Endometrial microvascular endothelial cells (primary cell): ENCODE results near the gene SLC14A1. TPM values are rescaled to one million over a fixed set of nuclear protein-coding genes. Genes with fewer than 3 reads are reported as not detected.

Source experiments
- in situ Hi-C: cut with HindIII; loops from 2 replicates; pipeline ENCODE4 v1.10.0; 2017; ENCODE audit warnings: low sequenced_read_pairs, low pct_unique_long_range_greater_than_20kb; ENCODE audit errors: inconsistent ontology term
- total RNA-seq: library from RNA; depleted of rRNA; stranded (reverse); fragments of >200 nt; gene quantifications from one replicate; pipeline ENCODE4 v1.2.3, GENCODE V29; 2015; ENCODE audit errors: inconsistent ontology term

The SLC14A1 gene
- total RNA-seq, 1 donor from 2014 or later: not detected

DNA sequence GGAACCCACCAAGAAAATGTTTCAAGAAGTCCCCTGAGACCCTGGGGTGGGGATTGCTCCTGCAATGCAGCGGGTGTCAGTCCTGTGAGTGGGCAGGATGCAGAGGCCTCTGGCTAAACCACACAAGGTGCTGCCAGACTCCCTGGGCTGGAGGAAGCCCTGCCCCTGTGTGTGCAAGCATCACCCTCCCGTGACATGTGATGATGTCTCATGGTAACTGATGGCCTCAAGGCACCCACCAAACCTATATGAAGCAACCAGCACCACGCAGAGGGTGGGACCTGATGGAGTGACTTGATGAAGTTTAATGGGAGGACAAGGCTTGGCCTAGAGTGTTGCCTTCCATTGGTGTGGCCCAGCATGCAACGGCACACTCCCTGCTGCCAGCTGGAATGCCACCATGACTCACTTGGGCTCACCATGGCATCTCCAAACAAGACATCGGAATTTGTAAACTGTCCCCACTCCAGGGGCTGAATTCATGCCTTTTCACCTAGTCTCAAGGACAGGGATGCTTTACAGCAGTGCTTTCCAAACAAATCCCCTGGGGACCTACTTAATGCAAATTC lies 8.7 kb upstream of the SLC14A1 start:
- in situ Hi-C loops: no loop called here

DNA sequence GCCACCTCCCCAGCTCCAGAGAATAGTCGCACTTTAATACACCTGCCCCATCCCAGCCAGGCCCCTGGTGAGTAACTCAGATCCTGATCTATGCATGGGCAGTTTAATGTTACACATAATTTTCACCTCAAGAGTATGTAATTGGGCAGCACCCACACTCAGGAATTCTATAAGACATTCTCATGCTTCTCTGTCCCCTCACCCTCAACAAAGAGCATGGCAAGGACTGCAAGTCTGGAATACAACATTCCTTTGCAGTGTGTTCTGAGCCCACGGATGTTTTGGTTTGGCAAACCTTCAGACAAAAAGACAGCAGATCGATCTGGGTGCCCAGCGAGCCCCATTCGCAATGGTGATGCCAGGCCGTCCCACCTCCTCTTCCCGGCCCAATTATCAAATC lies 4.9 kb upstream of the SLC14A1 start:
- in situ Hi-C loops: no loop called here

DNA sequence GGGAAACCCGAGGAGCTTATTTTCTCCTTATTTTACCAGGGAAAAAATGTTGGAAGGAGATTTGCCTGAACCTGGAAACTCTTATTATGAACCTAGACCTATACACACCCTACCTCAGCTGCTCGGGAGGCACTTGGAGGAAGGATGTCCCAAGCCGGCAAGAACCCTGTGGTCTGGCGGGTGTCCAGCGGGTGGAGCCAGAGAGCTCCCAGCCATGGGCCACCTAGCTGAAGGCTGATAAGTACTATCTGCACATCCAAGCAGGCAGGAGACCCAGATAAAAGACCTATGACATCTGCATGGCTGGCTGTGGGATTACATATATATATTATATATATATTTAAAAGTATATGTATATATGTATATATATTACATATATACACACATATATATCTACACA lies 1.1 kb upstream of the SLC14A1 start:
- in situ Hi-C loops: no loop called here

DNA sequence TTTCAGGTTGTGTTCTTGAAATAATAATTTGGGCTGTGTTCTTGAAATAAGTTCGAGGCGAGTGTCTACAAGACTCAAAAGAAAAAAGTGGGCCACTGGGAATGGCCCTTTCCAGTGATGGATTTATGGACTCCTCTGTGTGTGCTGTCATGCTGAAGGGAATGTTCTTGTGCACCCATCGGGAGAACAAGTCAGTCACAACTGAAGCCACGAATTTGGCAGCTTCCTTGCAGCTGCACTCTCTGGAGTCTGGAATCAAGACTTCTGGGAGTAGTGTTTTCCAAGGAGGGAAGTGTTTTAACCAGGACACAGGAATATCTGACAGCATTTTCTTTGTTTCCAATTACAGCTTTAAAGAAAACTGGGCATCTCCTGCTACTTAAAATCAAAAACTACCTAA lies 620 bp downstream of the SLC14A1 start:
- in situ Hi-C loops: no loop called here

DNA sequence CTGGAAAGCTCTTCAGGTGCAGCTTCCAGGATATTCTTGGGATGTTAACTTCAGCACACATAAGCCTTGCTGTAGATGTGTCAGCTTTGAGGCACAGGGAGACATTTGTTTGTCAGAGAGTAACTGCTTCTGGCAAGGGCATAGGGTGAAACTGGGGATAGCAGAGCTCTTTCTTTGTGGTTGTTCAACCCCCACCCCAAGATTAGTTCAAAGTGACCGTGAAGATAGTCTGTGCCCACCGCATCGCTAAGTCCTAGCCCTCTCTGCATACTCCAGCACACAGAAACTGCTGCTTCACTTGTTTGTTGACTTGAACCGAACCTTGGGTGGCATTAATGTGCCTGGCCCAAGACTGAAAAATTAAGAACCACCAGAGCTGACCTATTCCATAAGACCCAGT lies 1.4 kb downstream of the SLC14A1 start:
- in situ Hi-C loops: no loop called here

DNA sequence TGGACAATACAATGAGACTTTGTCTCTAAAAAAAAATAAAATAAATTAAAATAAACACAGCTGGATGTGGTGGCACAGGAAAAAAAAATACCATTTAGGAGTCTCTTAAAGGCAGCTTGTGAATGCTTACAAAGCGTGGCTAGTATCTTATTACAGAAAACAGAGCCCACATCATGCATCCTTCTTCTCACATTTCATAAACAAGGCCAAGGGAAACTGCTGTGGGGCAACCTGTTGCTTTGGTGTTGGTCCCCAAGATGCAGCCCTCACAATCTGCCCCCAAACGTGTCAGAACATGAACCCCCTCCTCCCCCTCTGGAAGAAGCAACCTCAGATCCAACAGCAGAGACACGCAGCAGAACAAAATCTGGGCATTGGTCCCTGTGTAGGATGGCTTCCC lies 2.6 kb downstream of the SLC14A1 start:
- in situ Hi-C loops: no loop called here

DNA sequence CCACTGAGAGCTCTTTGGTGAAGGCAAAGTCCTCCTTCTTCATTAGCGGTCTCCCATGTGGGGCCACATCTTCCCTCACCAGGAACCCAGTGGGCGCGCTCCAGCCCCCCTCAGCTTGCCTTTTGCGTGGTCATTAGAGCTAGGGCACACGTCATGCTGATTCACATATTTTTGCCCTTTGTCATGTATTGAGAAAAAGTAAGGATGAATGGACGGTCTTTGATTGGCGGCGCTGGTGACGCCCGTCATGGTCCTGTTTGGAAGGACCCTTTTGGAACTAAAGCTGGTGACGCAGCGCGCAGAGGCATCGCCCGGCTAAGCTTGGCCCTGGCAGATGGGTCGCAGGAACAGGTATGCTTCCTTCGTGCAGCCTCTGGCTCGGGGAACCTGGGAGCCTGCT lies 3.1 kb downstream of the SLC14A1 start:
- in situ Hi-C loops: no loop called here

DNA sequence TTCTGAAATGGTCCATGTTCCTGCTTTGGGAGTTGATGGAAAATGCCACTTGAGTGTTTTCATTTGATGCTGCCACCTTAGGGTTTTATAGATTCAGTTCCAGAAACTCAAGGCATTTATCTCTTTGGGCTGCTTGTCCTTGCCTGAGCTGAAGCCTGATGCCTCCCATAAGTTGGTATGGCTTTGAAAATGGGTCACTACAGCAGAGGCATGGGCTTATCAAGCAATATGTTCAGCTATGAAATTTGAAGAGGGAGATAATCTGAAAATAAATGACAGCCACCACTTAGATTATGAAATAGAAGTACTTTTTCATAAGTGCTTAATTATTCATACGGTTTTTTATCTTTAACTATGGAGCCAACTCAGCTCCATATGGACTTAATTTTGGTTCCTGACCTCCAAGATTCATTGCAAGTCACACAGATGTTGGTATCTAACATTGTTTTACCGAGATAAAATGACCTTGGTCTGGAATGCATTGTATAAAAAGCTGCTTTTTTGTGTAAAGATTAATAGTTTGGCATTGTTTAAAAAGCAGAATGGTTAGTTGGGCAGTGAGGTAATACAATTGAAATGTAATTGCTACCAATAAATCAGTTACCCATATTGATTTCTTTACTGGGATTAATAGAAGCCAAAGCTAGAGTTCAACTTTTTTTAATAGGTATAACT lies 4.5 kb downstream of the SLC14A1 start:
- in situ Hi-C loops: no loop called here

DNA sequence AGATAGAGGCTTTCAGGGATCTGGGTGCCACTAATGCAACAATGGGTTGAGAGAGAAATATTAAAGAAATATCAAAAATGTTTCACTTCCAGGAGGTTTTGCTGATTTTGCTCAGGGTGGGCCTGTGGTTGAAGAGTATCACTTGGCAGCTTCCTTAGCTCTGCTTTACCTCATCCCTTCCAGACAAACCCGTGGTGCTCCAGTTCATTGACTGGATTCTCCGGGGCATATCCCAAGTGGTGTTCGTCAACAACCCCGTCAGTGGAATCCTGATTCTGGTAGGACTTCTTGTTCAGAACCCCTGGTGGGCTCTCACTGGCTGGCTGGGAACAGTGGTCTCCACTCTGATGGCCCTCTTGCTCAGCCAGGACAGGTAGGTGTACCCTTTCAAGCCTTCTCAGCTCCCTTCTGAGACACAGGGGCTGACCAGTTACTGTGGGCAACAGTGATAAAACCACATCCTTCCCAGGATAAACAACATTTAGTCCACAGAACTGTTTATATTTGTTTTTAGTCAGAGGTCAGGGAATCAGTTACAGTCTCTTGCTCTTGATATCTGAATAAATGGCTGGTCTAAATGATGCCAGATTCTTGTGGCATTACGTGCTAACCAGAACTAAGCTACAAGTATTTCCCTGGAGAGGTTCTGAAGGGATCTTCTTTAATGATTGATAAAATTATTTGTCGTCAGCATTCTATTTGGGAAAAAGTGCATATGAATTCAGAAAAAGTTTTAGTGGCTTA lies 7.0 kb downstream of the SLC14A1 start:
- in situ Hi-C loops: no loop called here

DNA sequence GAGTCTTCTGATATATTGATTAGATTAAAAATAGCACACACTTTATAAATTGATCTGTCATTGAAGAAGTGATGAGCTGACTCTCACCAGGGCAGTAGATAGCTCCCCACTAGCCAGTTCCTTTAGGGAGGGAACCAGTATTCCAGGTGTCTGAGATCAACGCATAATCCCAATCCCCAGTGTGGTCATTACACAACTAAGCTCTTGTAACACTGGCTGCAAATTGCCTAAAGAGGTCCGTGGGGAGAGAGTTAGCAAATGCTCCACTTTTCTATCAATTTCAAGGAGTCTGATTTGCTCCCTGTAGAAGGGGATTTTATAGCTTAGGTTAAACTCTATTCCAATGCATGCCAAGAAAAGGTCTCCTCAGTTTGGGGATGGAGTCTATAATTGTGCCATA lies 7.7 kb downstream of the SLC14A1 start:
- in situ Hi-C loops: no loop called here

DNA sequence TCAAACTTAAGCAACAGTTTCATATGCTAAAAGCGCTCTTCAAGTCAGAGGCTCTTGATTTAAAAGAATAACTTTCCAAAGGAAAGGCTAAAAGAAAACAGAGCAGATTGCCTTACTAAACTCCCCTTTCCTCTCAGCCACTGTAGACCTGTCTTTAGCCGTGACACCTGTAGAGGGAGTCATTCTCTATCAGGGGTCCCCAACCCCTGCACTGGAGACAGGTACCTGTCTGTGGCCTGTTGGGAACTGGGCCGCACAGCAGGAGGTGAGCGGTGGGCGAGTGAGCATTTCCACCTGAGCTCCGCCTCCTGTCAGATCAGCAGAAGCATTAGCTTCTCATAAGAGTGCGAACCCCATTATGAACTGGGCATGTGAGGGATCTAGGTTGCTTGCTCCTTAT lies 9.6 kb downstream of the SLC14A1 start:
- in situ Hi-C loops: no loop called here

DNA sequence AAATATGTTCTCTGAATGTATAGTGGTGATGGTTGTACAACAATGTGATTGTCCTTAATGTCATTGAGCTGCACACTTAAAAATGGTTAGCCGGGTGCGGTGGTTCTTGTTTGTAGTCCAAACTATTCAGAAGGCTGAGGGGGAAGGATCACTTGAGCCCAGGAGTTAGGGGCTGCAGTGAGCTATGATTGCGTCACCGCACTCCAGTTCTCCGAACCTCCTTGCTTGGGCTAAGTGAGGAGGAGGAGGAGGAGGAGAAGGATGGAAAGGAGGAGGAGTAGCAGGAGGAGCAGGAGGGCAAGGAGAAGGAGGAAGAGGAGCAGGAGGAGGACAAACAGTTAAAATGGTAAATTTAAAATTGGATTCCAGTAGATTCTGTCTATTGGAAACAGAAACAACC lies 10.5 kb downstream of the SLC14A1 start:
- in situ Hi-C loops: no loop called here

DNA sequence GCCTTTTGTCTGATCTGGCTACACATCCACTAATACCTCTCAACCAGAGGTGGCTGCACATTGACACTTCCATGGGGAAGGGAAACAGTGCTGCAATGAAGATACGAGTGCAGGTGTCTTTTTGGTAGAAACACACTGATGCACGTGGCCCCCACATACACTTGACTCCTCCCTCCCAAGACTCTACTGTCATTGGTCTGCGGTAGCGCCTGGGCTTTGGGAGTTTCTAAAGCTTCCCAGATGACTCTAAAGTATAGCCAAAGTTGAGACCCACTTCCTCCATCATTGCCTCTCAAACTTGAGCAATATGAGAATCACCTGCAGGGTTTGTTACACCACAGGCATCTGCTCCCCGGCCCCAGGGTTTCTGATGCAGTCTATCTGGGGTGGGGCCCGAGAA lies 11.0 kb downstream of the SLC14A1 start:
- in situ Hi-C loops: no loop called here

DNA sequence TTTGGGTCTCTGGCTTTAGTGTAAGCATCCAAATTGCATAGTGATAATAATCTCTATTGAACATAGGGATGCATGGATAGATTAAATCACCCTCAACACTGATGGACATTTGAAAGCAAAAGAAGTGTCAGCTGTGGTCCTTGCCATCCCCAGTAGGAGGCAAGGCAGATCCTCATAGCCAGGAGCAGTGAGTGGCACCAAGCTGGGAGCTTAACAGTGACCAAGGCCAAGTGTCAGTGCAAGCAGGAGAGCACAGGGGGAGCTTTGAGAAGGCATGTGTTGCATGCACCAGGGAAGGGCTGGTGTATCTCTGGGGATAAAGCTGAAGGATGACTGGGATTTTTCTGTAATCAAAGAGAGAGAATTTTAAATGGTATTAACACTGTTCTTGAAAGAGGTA lies 14.7 kb downstream of the SLC14A1 start:
- in situ Hi-C loops: no loop called here

DNA sequence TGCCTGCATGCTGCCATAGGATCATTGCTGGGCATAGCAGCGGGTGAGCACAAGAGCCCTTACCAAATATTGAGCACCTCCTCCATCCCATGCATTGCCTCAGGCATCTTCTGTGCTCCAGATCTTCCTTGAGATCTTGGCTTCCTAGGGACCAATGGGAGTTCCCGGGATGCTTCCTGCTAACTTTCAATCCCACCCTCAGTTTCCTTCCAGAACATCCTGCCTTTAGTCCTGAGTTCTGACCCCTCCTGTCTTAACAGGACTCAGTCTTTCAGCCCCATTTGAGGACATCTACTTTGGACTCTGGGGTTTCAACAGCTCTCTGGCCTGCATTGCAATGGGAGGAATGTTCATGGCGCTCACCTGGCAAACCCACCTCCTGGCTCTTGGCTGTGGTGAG lies 15.3 kb downstream of the SLC14A1 start:
- in situ Hi-C loops: no loop called here

DNA sequence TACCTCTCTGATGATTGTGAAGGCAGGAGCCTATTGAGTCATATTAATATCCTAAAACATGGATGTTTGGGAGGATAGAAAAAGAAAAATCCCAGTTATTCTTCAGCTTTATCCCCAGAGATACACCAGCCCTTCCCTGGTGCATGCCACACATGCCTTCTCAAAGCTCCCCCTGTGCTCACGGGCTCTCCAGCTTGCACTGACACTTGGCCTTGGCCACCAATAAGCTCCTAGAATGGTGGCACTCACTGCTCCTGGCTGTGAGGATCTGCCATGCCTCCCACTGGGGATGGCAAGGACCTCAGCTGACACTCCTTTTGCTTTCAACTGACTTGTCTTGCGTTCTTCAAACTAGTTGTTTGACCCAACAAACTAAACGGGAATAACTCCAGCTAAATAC lies 15.9 kb downstream of the SLC14A1 start:
- in situ Hi-C loops: no loop called here

DNA sequence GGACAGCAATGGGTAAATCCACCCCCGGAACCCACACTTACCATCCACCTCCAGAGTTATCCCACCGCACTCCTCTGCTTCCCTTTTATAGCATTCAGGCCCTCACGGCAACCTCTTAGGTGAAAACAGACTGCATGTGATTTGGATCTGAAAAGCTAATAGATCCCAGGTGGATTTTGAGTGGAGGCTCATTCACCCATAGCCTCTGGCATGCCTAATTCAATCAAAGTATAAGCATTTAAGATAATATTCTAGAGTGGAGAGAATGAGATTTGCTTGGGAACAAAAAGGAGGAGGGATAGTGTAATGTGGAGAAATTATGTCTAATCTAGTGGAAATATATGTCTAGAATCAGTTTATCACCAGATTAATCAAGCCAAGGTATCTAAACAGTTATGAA lies 17.1 kb downstream of the SLC14A1 start:
- in situ Hi-C loops: no loop called here

DNA sequence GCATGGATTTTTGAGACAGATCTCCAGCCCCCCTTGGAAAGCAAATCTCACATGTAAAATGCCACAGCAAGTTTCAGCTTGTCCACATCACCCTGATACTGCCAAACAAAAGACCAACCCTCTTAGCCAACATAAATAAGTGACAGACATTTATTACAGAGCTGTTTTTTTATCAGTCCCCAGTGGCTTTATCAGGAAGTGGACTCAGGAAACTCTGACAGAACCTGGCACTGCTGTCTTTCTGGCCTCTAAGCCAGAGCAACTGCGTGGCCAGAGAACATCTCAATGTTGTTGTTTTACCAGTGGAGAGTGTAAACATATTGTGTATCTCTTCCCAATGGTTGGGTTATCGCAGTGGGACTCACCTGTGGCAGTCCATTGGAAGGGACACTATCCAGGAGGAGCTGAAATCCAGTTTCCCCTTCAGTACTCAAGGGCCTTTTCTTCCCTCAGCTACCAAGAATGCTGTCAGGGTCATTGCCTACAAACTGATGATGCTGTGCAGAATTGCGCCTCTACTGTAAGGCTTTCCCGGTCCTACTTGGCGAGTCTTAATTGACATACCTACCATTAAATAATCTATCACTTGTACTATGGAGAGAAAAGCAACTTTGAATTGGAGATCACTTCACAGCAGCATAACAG lies 22.0 kb downstream of the SLC14A1 start:
- in situ Hi-C loops: no loop called here

DNA sequence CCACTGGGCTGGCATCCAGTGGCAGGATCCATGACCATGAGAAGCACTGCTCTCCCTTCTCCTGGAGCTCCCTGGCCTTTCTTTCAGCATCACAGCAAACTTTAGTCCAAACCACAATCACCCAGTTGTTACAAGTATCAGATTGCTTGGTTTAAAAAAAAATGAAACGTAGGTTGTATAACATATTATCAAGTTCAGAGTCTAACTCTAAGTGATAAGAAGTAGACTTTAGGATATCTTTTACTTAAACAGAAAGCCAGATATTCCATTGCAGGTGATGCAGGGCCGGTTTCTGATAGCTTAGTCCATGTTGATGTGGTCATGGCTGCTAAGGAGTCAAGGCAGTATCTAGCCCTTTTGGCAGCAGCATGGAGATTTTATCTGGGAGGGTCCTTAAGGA lies 24.5 kb downstream of the SLC14A1 start:
- in situ Hi-C loops: no loop called here
